ENCODE results near the gene MLIP.
"Not testable (repeated sequence)": the region's sequence is repeated elsewhere in the genome, so short reads cannot be mapped to it uniquely, and the experiment has no call there.

The MLIP gene, protein sequence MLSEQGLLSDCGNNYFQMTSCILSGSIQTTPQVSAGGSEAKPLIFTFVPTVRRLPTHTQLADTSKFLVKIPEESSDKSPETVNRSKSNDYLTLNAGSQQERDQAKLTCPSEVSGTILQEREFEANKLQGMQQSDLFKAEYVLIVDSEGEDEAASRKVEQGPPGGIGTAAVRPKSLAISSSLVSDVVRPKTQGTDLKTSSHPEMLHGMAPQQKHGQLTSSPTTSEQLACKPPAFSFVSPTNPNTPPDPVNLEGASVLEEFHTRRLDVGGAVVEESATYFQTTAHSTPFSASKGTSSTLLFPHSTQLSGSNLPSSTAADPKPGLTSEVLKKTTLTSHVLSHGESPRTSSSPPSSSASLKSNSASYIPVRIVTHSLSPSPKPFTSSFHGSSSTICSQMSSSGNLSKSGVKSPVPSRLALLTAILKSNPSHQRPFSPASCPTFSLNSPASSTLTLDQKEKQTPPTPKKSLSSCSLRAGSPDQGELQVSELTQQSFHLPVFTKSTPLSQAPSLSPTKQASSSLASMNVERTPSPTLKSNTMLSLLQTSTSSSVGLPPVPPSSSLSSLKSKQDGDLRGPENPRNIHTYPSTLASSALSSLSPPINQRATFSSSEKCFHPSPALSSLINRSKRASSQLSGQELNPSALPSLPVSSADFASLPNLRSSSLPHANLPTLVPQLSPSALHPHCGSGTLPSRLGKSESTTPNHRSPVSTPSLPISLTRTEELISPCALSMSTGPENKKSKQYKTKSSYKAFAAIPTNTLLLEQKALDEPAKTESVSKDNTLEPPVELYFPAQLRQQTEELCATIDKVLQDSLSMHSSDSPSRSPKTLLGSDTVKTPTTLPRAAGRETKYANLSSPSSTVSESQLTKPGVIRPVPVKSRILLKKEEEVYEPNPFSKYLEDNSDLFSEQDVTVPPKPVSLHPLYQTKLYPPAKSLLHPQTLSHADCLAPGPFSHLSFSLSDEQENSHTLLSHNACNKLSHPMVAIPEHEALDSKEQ

DNA sequence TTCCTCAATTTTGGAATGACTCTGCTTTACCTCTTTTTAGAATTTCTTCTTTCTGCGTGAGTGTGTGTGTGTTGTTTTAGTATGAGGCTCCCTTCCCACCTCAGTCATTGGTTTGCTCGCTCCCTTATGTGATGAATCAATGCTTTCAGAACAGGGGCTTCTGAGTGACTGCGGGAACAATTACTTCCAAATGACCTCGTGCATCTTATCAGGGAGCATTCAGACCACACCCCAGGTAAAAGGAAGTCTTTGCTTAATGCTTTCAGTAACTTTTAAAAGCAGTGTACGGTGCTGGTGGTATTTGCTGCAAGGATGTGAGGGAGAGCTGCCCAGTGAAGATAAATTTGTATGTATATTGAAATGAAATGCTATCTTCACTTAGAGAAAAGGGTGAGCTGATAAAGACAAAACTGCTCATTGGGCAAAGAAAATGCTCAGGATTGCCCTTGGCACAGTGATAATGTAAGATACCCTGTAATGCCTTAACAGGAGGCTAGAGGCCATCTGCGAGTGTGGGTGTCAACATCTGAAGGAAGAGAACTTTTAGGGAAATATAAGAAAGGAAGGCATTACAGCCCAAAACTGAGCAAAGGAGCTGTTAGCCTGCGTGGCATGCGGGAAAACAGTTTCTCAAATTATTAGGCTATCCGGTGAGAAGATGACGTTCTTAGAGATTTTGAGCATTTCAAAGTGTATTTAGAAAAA is at the start of gene MLIP:
MLIP (plus strand) TSS at position 103 of the 705 bp plus-strand sequence; CDS start at position 140, 37 bp downstream.
- FAIRE-seq (no peak), DNase-seq (ENCODE audit: insufficient read length, low spot score) (no peak)

DNA sequence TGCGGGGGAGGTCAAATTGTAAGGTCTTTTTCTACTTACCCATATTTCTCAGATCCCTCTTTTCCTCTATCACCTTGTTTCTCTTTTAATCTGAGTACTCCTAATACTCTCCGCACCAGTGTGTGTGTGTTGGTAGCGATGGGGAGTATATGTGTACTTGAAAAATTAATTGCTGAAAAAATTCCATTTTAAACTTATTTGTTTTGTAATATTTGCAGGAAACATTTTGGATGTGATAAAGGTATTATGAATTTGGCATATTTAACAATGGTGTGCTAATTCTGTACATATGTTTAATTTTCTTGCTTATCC is 48.1 kb upstream of the MLIP start:
- DNase-seq (ENCODE audit: insufficient read length, low spot score): no peak
- FAIRE-seq: no peak

DNA sequence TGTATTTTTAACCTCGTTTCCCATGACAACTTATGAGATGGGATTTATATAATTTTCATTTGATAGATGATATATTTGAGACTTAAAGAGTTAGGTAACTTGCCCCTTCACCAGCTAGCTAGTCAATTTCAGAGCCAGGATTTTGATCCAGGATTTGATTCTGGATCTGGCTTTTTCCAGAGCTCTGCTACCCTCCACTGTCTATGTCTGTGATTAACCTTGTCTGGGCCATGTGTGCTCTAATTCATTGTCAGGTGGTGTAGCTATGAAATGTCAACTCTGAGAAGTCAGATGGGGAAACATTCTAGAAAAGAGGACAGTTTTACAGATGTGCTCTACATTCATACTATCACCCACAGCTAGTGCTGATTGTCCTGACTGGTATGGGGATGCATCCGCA is 42.5 kb upstream of the MLIP start:
- no peak for DNase-seq (ENCODE audit: insufficient read length, low spot score)
- no peak for FAIRE-seq

DNA sequence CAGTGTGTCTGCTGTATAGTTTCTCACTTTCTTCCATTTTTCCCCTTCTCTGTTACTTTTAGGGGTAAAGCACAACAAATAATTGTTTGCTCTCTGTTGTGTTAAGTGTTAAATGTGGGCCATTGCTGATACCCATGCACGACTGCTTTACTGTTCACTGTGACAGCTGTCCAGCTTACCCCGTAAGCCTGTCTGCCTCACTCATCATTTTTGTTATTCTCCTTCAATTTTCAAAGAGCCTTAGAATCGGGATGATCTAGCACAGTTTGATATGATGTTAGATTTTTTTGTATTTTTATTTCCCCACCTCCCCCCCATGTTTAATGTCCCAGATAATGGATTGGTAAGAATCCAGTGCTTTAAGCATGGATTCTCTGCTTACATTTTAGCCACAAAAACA is 41.2 kb upstream of the MLIP start:
- FAIRE-seq (no peak), DNase-seq (ENCODE audit: insufficient read length, low spot score) (no peak)

DNA sequence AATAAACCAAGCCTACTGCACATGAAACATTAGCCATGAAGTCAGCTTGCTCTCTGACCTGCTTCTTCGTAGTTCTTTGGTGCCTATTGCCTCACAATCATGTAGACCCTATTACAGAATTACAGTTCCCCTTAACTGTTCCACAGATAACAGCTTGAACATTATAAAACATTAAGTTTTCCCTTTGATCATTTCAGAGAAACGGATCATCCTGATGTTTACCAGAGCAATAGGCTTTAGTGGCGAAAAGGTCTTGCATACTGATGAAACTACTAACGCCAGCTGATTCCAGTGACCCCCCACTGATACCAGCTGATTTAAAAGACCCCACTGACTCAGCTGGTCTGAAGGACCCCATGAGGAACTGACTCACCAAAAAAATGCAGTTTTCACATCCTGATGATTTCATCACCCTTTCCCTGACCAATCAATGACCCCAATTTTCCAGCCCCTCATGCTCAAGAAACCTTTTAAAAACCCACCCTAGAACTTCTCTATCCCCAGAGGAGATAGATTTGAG is 39.4 kb upstream of the MLIP start:
- DNase-seq (ENCODE audit: insufficient read length, low spot score) (no peak), FAIRE-seq (no peak)

DNA sequence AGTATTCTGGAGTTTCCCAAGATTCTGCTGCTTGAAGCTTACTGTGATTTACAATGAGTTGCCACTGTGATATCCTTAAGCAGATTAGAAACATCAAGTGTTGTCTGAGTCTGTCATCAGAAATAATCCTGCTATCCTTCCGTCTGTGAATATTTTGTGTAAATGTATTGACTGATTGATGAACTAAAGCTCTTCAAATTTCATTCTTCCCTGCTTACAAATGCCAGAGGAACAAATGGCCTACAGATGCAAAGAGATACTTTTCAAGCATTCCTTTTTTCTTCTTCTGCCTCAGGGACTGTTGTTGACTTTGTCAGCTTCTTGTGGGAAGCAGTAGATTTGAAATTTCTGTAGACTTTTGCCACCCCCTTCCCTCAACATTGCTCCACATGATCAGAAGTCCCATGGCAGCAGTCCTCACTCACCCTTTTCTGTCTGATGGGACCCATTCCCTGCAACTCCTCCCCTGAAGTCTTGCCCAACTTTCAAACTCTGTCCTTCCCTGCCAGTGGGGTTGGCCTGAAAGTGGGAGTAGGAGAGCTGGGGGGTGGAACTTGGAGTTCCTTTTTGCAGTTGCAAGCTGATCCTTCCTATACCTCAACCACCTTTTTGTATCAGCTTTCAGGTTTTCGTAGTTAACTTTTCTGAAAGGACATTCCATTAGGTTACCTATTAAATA is 38.5 kb upstream of the MLIP start:
- DNase-seq (ENCODE audit: insufficient read length, low spot score) (no peak), FAIRE-seq (no peak)

DNA sequence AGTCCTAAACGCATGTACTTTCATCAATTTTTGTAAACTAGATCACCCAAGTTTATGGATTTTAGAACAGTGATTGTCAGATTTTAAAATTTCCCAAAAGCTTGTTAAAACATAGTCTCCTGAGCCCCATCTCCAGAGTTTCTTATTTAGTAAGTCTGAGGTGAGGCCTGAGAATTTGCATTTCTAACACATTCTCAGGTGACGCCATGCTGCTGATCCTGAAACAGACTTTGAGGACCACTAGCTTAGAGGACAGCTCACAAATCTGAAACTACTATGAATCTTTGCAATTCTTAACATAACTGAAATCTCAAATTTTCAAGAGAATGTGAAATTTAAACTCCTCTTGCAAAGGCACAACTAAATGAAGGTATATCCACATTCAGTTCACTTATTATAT is 37.8 kb upstream of the MLIP start:
- FAIRE-seq (no peak), DNase-seq (ENCODE audit: insufficient read length, low spot score) (no peak)

DNA sequence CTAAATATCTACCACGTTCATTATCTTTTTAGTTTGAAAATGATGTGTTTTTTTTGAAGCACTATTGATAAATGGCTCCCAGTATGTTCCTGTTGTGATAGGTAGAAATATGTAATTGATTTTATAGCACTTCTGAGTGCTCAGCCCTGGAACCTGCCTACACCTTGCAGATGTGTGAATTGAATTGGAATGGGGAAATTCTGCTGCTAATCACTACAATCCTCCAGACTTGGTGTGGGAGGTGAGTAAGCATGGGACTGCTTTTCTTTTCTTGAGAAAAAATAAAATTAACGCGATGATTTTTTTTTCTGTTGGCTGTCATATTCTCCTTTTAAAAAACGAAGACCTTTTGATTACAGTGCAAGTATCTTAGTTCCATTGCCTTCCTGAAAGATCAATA is 37.1 kb upstream of the MLIP start:
- DNase-seq (ENCODE audit: insufficient read length, low spot score) (no peak), FAIRE-seq (no peak)

DNA sequence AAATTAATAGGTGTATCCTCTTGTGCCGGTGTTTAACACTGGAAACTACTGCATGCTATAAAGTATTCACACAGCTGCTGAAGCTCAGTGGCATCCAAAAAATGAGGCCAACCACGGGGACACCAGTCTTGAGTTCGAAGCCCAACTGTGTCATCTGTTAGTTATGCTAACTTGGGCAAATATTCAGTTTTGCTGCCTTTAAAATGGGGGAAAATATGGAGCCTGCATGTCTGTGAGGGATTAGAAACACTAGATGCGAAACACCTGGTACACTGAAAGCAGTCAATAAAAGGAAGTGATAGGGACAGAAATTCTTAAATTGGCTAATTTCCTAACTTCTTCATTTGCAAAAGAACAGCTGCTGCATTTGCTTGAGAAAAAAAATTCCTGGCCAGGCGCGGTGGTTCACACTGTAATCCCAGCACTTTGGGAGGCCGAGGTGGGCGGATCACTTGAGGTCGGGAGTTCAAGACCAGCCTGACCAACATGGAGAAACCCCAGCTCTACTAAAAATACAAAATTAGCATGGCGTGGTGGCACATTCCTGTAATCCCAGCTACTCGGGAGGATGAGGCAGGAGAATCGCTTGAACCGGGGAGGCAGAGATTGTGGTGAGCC is 36.6 kb upstream of the MLIP start:
- no peak for FAIRE-seq
- no peak for DNase-seq (ENCODE audit: insufficient read length, low spot score)

DNA sequence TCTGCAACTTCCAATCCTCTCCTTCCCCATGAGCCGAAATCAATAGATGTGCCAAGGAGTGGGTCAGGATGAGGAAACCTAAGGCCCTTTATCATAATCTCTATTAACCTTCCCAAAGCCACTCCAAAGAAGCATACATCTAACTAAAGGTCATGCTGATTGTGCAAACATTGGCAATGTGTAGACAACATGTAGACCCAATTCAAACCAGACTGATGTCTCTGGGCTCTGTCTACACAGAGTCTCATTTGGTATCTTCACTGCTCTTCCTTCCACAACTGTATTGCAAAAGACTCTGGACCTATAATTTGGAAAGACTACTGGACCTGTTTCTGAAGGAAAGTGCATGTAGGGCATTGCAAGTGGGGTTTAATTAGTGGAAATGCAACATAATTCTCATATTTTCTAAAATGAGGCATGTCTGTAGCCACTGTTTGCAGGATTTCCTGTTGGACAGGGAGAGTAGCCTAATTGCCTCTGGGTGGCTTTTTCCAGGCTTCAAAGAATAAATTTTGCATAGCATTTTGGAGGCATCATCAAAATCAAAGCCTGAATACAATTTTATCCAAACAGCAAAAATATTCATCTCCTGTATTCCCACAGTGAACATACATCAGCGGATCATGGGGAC is 35.0 kb upstream of the MLIP start:
- FAIRE-seq: no peak

DNA sequence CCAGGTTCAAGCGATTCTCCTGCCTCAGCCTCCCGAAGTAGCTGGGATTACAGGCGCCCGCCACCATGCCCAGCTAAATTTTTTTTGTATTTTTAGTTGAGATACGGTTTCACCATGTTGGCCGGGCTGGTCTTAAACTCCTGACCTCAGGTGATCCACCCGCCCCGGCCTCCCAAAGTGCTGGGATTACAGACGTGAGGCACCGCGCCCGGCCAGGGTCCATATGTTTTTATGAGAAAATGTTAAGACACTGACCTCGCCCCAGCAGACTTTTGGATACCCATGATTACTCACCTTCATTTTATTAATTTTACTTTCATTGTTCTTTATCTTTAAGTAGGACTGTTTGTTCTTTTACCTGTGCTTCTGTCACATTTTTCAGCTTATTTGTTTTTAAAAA is 29.7 kb upstream of the MLIP start:
- not testable (repeated sequence) for DNase-seq (ENCODE audit: insufficient read length, low spot score); FAIRE-seq

More for the DNA sequence above, 35.0 kb upstream of the MLIP start:
- DNase-seq (ENCODE audit: insufficient read length, low spot score): no peak

DNA sequence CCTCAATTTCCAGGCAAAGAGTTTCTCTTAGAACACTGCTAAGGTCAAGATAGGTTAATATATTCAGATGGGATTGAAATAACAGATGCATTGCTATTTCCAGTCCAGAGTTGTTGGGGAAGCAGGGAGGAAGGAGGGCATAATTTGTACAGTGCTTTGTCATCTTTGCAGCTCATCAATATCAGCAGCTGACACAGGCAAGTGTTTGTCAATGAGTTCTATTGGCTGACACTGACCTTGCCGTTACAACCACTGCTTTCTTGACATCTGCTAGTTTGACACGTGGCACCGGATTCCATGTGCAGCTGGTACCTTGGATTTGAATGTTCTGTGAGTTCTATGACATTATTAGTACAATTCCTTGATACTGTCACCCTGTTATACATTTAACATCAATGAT is 28.0 kb upstream of the MLIP start:
- DNase-seq (ENCODE audit: insufficient read length, low spot score): no peak

DNA sequence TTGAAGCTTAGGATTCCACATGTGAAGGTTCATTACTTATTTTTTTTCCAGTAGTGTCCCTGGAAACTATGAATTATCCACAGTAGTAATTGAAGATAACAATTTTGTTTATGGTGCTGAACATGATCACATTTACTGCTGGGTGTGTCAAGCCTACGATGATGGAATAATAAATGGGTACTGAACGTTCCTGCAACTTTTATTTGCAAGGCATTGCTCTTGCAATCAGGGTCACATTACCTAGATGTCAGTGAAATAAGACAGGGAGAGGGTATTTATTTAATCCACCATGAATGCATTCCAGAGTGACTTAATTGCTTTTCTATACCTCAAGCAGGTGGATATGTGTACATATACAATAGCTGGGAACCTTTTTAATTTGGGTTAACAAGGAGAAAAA is 27.0 kb upstream of the MLIP start:
- DNase-seq (ENCODE audit: insufficient read length, low spot score): no peak
- FAIRE-seq: no peak

More for the DNA sequence above, 28.0 kb upstream of the MLIP start:
- no peak for FAIRE-seq

DNA sequence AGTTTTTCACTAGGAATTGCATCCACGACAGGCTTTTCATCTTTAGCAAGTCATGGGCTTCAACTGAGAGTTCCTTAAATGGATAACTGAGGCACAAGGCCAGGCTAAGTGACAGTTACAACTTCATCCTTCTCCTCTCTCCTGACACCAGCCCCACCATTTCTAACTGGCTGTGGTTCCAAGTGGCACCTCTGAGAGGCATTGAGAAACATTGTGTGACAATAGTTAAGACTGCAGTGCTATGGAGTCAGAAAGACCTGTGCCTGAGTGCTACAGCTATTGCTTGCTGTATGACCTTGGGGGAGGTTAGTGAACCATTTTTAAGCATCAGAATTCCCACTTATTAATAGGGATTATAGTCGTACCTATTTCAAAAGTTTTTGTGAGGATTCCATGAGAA is 26.2 kb upstream of the MLIP start:
- no peak for DNase-seq (ENCODE audit: insufficient read length, low spot score)
- FAIRE-seq: no peak

DNA sequence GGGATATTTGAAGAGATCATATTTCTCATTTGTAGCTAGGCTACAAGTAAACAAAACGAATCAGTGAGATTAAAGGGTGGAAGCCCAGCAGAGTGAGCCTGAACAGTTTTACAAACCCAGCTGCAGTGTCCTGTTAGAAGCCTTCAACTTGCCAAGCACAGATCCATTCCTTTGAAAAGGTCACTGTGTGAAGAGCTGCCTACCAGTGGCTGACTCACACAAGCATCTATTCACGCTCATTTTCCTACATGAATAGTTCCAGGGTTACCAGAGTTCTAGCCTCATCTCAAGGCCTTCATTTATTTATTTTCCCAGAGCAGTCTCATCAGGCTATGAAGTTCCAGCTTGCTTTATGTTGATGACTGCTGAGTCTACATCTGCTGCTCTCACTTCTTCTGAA is 25.7 kb upstream of the MLIP start:
- no peak for FAIRE-seq
- no peak for DNase-seq (ENCODE audit: insufficient read length, low spot score)

DNA sequence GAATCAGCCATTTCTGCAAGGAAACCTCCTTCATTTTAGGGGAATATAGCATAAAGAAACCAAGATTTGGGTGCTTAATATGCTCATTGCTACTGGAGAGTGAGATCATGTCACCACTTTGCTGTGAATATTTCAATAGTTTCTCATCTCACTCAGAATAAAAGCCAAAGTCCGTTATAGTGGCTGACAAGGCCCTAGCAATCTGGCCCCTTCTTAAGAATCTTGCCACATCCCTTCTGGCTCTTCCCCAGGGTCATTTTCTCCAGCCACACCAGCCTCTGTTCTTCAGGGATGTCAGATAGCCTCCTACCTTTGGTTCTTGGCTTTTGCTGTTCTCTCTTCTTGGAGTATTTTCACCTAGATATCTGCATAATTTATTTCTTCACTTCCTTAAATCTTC is 24.8 kb upstream of the MLIP start:
- no peak for DNase-seq (ENCODE audit: insufficient read length, low spot score)
- FAIRE-seq: no peak

DNA sequence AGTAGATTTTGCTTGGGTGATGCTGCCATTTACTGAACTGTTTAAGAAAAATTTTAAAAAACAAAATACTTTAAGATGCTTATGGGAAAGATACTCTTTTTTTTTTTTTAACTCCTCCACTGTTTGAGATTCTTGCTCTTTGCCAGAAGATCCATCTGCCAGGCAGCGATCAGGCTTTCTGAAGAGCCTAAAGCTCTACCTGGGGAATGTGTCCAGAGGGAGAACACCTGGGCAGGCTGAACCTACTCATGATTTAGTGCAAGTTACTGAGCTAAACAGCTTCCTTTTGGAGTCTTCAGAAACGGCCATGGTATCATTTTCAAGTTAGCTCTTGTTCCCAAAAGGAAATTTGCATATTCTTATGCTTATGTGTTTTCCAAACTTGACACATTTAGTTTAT is 23.5 kb upstream of the MLIP start:
- no peak for DNase-seq (ENCODE audit: insufficient read length, low spot score)

DNA sequence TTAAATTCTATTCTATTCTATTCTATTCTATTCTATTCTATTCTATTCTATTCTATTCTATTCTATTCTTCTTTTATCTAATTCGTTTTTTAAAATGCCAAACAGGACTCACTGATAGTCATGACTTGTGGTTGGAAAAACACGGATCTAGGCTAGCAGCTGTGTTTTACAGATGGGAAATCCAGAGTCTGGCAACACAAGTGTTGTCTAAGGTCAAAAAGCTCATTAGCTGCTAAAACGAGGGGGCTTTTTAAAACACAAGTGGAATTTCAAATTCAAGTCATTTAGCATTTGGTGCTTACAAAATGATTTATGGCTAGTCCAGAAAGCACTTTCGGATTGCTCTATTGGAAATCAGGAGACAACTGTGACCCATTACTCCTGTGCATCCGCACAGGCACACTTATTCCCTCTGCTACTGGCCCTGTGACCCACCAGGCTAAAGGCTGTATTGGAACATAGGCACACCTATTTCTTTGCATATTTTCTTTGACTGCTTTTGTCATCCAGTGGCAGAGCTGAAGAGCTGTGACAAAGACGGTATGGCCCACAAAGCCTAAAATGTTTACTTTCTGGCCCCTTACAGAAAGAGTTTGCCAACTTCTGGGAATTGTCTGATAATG is 17.8 kb upstream of the MLIP start:
- FAIRE-seq: no peak

More for the DNA sequence above, 23.5 kb upstream of the MLIP start:
- FAIRE-seq: no peak

DNA sequence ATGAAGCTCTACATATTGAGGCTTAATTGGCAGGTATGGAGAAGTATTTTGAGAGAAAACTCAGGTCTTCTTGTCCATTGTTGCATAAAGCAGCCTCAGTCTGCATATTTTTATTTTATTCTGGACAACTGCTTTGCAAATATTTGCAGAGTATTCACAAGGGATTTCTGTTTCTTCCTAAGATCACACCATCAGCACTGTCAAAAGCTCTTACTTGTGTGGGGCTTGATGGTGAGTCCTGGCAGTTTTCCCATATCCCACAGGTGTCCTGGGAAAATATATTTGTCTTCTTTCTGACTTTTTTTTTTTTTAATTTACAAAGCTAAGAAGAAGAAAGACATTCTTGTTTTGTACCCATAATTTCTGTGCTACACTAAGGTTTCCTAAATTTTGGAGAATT is 16.9 kb upstream of the MLIP start:
- DNase-seq (ENCODE audit: insufficient read length, low spot score): no peak
- no peak for FAIRE-seq

More for the DNA sequence above, 17.8 kb upstream of the MLIP start:
- DNase-seq (ENCODE audit: insufficient read length, low spot score): no peak
